Karpas-422 (cell line): Measurements from ENCODE around the gene AK5. TPM values are rescaled to one million over a fixed set of nuclear protein-coding genes. Genes with fewer than 3 reads are reported as not detected.

Source experiments
- DNase-seq: peaks from one replicate; pipeline ENCODE4 v3.0.0-alpha.2; 2015
- H2AFZ ChIP-seq: fragments of 200-600 bp; sonication (generic); 2 replicates; pipeline ENCODE4 v1.6.1; 2014; ENCODE audit warnings: antibody characterized with exemption, low read length, mixed read lengths
- H3K27ac ChIP-seq: fragments of 200-600 bp; sonication (generic); 2 replicates; pipeline ENCODE4 v1.5.1; 2014; ENCODE audit warnings: mild to moderate bottlenecking, low read length, moderate library complexity
- H3K27me3 ChIP-seq: fragments of 200-600 bp; sonication (generic); 2 replicates; pipeline ENCODE4 v1.6.1; 2014; ENCODE audit warnings: low read length, mixed read lengths
- H3K36me3 ChIP-seq: fragments of 200-600 bp; sonication (generic); 2 replicates; pipeline ENCODE4 v1.6.1; 2014; ENCODE audit warnings: low read length, mixed read lengths; ENCODE audit not compliant: insufficient read depth
- H3K4me1 ChIP-seq: fragments of 200-600 bp; sonication (generic); 2 replicates; pipeline ENCODE4 v1.6.1; 2014; ENCODE audit warnings: mild to moderate bottlenecking, low read length, mixed read lengths
- H3K4me2 ChIP-seq: fragments of 200-600 bp; sonication (generic); 2 replicates; pipeline ENCODE4 v1.6.1; 2014; ENCODE audit warnings: low read length, low read depth, mild to moderate bottlenecking; ENCODE audit not compliant: poor library complexity, severe bottlenecking
- H3K4me3 ChIP-seq: fragments of 200-600 bp; sonication (generic); 2 replicates; pipeline ENCODE4 v1.5.1; 2014; ENCODE audit warnings: mild to moderate bottlenecking, antibody characterized with exemption, low read length, mixed read lengths
- H3K79me2 ChIP-seq: fragments of 200-600 bp; sonication (generic); 2 replicates; pipeline ENCODE4 v1.6.1; 2014; ENCODE audit warnings: mild to moderate bottlenecking, low read length, mixed read lengths
- H3K9ac ChIP-seq: fragments of 200-600 bp; sonication (generic); 2 replicates; pipeline ENCODE4 v1.6.0; 2014; ENCODE audit warnings: low read length
- H3K9me2 ChIP-seq: fragments of 200-600 bp; sonication (generic), shearing (Covaris generic); replicated peaks from 2 replicates; pipeline ENCODE4 v1.6.0; 2014; ENCODE audit warnings: mild to moderate bottlenecking, low read length, moderate library complexity; ENCODE audit not compliant: insufficient read depth
- H3K9me3 ChIP-seq: fragments of 300-700, 200-600 bp; sonication (generic); 2 replicates; pipeline ENCODE4 v1.6.1; 2014; ENCODE audit warnings: low read length, mixed read lengths
- H4K20me1 ChIP-seq: fragments of 200-600 bp; sonication (generic); 2 replicates; pipeline ENCODE4 v1.6.1; 2014; ENCODE audit warnings: mild to moderate bottlenecking, antibody characterized with exemption, low read length, low read depth; ENCODE audit not compliant: insufficient read depth
- total RNA-seq: library from RNA; depleted of rRNA; stranded (reverse); fragments of >200 nt; shearing (Covaris generic); gene quantifications from 2 replicates; pipeline ENCODE4 v1.2.3, GENCODE V29; 2014; ENCODE audit warnings: low replicate concordance

AK5 gene
- total RNA-seq, 1 experiment from 2014 or later: not detected

GRCh38 chr1:77468949-77469710 is 187.3 kb downstream of the AK5 start:
- H3K9ac ChIP-seq: no peak overlapping the region
- no peaks in the 10 kb centered on the region for H3K36me3 ChIP-seq
- no peak for DNase-seq
- H3K4me2 ChIP-seq: no peak overlapping the region
- H3K79me2 ChIP-seq: no peaks in the 10 kb centered on the region
- H3K27me3 ChIP-seq: no peaks in the 10 kb centered on the region
- H2AFZ ChIP-seq: no peak overlapping the region
- no peaks in the 10 kb centered on the region for H3K9me3 ChIP-seq
- no peak overlapping the region for H3K4me3 ChIP-seq
- H3K4me1 ChIP-seq: no peaks in the 10 kb centered on the region
- H3K27ac ChIP-seq: no peak overlapping the region
- no peaks in the 10 kb centered on the region for H3K9me2 ChIP-seq
- H4K20me1 ChIP-seq: no peaks in the 10 kb centered on the region

- Histone ChIP-seq H3K9ac (no peak overlapping the region), H3K9me2 (no peaks in the 10 kb centered on the region), H3K27ac (no peak overlapping the region), H4K20me1 (no peaks in the 10 kb centered on the region), H3K27me3 (no peaks in the 10 kb centered on the region), H2AFZ (no peak overlapping the region), H3K79me2 (no peaks in the 10 kb centered on the region), H3K4me3 (no peak overlapping the region), H3K36me3 (no peaks in the 10 kb centered on the region), H3K4me1 (no peaks in the 10 kb centered on the region), H3K4me2 (no peak overlapping the region), H3K9me3 (no peaks in the 10 kb centered on the region)
- DNase-seq: no peak
These were observed 189.9 kb downstream of the AK5 start for GRCh38 chr1:77471691-77472090.

GRCh38 chr1:77473690-77474089 is 191.9 kb downstream of the AK5 start:
- no peak overlapping the region for H3K27ac ChIP-seq
- no peak for DNase-seq
- no peaks in the 10 kb centered on the region for H3K79me2 ChIP-seq
- no peak overlapping the region for H3K4me3 ChIP-seq
- H2AFZ ChIP-seq: no peak overlapping the region
- no peaks in the 10 kb centered on the region for H3K4me1 ChIP-seq
- H3K4me2 ChIP-seq: no peak overlapping the region
- no peaks in the 10 kb centered on the region for H3K27me3 ChIP-seq
- H4K20me1 ChIP-seq: no peaks in the 10 kb centered on the region
- H3K36me3 ChIP-seq: no peaks in the 10 kb centered on the region
- no peak overlapping the region for H3K9ac ChIP-seq
- no peaks in the 10 kb centered on the region for H3K9me3 ChIP-seq
- no peaks in the 10 kb centered on the region for H3K9me2 ChIP-seq

- no peak overlapping the region for H3K4me2 ChIP-seq
- H3K9me2 ChIP-seq: no peaks in the 10 kb centered on the region
- DNase-seq: no peak
- no peak overlapping the region for H3K4me3 ChIP-seq
- H3K9me3 ChIP-seq: no peaks in the 10 kb centered on the region
- no peaks in the 10 kb centered on the region for H4K20me1 ChIP-seq
- H3K9ac ChIP-seq: no peak overlapping the region
- no peaks in the 10 kb centered on the region for H3K79me2 ChIP-seq
- no peaks in the 10 kb centered on the region for H3K36me3 ChIP-seq
- no peak overlapping the region for H2AFZ ChIP-seq
- no peak overlapping the region for H3K27ac ChIP-seq
- H3K4me1 ChIP-seq: no peaks in the 10 kb centered on the region
- no peaks in the 10 kb centered on the region for H3K27me3 ChIP-seq
These were observed 193.8 kb downstream of the AK5 start for GRCh38 chr1:77475641-77476040.

GRCh38 chr1:77476475-77476874 is 194.7 kb downstream of the AK5 start:
- Histone ChIP-seq H3K9ac (no peak overlapping the region), H3K9me2 (no peaks in the 10 kb centered on the region), H3K79me2 (no peaks in the 10 kb centered on the region), H4K20me1 (no peaks in the 10 kb centered on the region), H3K4me1 (no peaks in the 10 kb centered on the region), H3K27me3 (no peaks in the 10 kb centered on the region), H3K9me3 (no peaks in the 10 kb centered on the region), H3K27ac (no peak overlapping the region), H3K36me3 (no peaks in the 10 kb centered on the region), H3K4me3 (no peak overlapping the region), H2AFZ (no peak overlapping the region), H3K4me2 (no peak overlapping the region)
- DNase-seq: no peak

GRCh38 chr1:77484334-77484733 is 202.5 kb downstream of the AK5 start:
- Histone ChIP-seq H3K4me2 (no peak overlapping the region), H3K9me2 (no peaks in the 10 kb centered on the region), H3K27ac (no peak overlapping the region), H3K9me3 (no peaks in the 10 kb centered on the region), H4K20me1 (no peaks in the 10 kb centered on the region), H2AFZ (no peak overlapping the region), H3K9ac (no peak overlapping the region), H3K27me3 (no peaks in the 10 kb centered on the region), H3K4me3 (no peak overlapping the region), H3K79me2 (no peaks in the 10 kb centered on the region), H3K36me3 (no peaks in the 10 kb centered on the region), H3K4me1 (peaks cover 4% of the 10 kb centered on the region)
- no peak for DNase-seq

GRCh38 chr1:77484926-77485325 is 203.1 kb downstream of the AK5 start:
- DNase-seq: no peak
- no peak overlapping the region for H3K4me2 ChIP-seq
- H3K79me2 ChIP-seq: no peaks in the 10 kb centered on the region
- no peaks in the 10 kb centered on the region for H3K9me3 ChIP-seq
- no peak overlapping the region for H3K9ac ChIP-seq
- no peaks in the 10 kb centered on the region for H4K20me1 ChIP-seq
- H3K9me2 ChIP-seq: no peaks in the 10 kb centered on the region
- H2AFZ ChIP-seq: no peak overlapping the region
- peaks cover 5% of the 10 kb centered on the region for H3K4me1 ChIP-seq
- H3K27me3 ChIP-seq: no peaks in the 10 kb centered on the region
- no peak overlapping the region for H3K27ac ChIP-seq
- H3K4me3 ChIP-seq: no peak overlapping the region
- no peaks in the 10 kb centered on the region for H3K36me3 ChIP-seq

GRCh38 chr1:77487631-77488030 is 205.8 kb downstream of the AK5 start:
- H3K9me3 ChIP-seq: no peaks in the 10 kb centered on the region

More at GRCh38 chr1:77487631-77488030, 205.8 kb downstream of the AK5 start:
- Histone ChIP-seq H3K4me3 (no peak overlapping the region), H3K27me3 (no peaks in the 10 kb centered on the region), H2AFZ (no peak overlapping the region), H3K4me1 (peaks cover 5% of the 10 kb centered on the region), H3K4me2 (no peak overlapping the region), H3K79me2 (no peaks in the 10 kb centered on the region), H3K36me3 (no peaks in the 10 kb centered on the region), H3K9ac (no peak overlapping the region), H3K9me2 (no peaks in the 10 kb centered on the region), H4K20me1 (no peaks in the 10 kb centered on the region), H3K27ac (no peak overlapping the region)
- DNase-seq: no peak
